Muscle of back (tissue), 11 donors: ENCODE measurements around the gene CIC. TPM values are rescaled to one million over a fixed set of nuclear protein-coding genes. Genes with fewer than 3 reads are reported as not detected.

ENCODE experiments used
- DNase-seq, 3 donors: peaks; one replicate each; pipeline versions ENCODE4 v3.0.0 to v3.0.0-alpha.2; 2013
- polyA plus RNA-seq, 10 donors: library from polyadenylated mRNA; unstranded; fragments of 120-200 nt; gene quantifications; one replicate each; pipeline ENCODE4 v1.2.1, GENCODE V29; 2013; ENCODE audit not compliant: insufficient read length in 10 of 10

Gene CIC
- polyA plus RNA-seq, 10 donors, result 26.8 to 42.2 (median 35.7) TPM

DNA sequence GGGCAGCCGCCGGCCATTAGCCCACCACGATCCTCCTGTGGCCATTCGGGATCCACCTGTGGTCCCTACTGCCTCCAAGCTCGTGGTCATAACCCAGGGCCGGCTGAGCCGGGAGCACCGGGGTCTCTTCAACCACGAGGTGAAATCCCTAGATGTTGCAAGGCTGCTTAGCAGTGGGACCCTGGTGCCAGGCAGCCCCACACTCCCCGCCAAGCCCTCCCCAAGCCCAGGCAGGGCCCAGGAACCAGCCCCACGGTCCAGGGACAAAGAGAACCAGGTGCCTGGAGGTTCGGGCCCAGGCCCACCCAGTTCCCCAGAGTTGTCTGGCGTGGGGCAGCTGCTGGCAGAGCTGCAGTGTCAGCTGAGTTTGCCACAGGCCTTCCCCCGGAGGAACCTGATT lies 40.6 kb downstream of the CIC start:
- DNase-seq, result no peak

DNA sequence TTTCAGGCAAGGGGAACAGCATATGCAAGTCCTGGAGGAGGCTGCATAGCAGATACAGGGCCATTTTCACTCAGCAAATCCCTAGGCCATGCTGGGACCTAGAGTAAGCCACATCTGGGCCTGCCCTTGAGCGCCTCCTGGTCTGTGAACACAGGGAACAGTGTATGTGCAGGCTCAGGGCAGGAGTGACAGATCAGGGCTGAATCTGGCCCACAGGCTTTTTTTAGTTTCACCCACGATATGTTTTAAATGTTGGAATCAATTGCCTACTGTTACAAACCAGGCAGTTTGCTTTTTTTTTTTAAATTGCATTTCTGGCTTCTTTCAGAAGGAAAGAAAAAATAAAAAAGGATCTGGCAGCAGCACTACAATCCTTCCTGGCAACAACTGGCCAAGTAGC lies 42.6 kb downstream of the CIC start:
- no peak for DNase-seq

DNA sequence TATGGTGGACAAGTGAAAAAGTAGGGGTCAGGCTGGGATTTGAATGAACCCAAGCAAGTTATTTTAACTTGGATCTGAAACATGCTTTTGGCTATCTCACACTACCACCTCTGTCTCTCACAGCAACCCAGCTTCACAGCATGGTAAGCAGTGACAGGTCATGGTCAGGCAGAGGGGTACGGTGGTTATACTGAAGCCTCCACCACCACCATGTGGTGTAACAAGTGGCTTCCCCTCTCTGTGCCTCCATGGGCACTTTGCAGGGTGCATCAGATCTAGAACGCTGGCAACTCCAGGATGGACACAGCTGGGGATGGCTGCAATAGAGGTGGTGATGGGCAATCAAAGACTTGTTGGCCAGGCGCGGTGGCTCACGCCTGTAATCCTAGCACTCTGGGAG lies 43.3 kb downstream of the CIC start:
- no peak for DNase-seq

DNA sequence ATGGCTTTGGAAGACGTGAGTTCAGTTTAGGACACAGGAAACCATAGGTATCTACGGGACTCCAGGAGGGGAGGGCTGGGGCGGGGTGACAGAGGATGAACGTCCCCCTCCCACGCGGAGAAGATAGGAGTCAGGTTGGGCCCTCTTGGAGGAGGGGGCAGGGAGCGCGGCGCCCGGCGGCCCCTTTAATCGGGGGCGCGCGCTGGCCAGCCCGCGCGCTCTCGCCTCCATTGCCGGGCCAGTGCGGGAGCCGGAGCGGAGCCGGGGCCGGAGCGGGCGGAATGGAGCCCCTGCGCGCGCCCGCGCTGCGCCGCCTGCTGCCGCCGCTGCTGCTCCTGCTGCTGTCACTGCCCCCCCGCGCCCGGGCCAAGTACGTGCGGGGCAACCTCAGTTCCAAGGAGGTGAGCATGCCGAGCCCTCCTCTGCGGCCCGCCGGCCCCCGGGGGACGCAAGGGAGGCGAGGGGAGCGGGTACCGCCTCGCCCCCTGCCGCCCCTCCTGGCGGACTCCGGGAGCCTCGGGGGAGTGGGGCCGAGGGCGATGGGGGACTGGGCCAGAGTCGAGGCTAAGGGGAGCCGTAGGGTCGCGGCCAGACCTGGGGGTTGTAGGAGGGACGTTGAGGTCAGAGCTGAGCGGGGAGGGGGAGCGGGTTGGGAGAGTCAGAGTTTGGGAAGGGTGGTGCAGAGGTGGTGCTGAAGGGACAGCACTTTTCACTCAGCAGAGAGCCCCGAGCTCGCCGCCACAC lies 44.2 kb downstream of the CIC start, which contains the start of gene TMEM145:
Gene TMEM145 (plus strand): TSS at position 214 of the 744 bp plus-strand sequence. CDS start 68 bp downstream, at position 282.
- peak in 2 of 3 donors; percentile 52 to 78 for DNase-seq

DNA sequence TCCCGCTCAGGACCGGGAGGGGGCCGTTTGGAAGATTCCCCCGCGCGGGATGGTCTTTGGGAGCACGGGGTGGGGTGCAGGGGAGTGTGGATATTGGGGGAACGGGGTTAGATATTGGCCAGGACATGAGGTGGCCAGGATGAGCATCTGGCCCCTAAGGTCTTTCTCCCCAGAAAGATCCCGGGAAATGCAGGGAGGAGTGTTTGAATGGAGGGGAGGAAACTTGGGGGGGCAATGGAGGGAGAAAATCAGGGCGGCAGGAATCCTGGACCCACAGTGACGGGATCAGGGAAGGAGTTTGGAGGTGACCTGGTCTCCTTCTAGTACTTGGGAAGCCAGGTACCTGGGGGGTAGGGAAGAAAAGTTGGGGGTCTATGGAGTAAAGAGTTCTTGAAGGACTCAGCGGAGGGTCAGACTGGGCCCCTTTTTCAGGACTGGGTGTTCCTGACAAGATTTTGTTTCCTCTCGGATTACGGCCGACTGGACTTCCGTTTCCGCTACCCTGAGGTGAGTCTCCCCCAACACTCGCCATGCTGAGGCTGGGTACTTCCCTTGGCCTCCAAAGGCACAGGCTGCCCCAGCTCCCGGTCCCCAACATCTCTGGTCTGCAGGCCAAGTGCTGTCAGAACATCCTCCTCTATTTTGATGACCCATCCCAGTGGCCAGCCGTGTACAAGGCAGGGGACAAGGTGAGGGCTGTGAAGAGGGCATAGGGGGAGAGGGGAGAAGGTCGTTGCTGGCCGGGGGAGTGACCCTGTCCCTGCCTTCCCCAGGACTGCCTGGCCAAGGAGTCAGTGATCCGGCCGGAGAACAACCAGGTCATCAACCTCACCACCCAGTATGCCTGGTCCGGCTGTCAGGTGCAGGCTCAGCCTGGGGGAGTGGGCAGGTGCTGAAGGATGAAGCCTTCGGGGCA lies 45.0 kb downstream of the CIC start:
- no peak for DNase-seq

DNA sequence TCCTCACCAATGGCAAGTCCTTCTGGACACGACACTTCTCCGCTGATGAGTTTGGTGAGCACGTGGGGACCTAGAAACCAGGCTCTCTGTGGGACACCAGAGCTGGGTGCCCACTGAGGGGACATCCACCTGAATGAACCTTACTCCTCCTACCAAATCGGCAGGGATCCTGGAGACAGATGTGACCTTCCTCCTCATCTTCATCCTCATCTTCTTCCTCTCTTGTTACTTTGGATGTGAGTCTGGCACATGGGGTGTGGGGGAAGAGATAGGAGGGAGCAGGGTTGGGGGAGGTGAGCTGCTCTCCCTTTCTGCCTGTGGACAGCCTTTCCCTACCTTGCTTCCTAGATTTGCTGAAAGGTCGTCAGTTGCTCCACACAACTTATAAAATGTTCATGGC lies 46.0 kb downstream of the CIC start:
- DNase-seq, result no peak

DNA sequence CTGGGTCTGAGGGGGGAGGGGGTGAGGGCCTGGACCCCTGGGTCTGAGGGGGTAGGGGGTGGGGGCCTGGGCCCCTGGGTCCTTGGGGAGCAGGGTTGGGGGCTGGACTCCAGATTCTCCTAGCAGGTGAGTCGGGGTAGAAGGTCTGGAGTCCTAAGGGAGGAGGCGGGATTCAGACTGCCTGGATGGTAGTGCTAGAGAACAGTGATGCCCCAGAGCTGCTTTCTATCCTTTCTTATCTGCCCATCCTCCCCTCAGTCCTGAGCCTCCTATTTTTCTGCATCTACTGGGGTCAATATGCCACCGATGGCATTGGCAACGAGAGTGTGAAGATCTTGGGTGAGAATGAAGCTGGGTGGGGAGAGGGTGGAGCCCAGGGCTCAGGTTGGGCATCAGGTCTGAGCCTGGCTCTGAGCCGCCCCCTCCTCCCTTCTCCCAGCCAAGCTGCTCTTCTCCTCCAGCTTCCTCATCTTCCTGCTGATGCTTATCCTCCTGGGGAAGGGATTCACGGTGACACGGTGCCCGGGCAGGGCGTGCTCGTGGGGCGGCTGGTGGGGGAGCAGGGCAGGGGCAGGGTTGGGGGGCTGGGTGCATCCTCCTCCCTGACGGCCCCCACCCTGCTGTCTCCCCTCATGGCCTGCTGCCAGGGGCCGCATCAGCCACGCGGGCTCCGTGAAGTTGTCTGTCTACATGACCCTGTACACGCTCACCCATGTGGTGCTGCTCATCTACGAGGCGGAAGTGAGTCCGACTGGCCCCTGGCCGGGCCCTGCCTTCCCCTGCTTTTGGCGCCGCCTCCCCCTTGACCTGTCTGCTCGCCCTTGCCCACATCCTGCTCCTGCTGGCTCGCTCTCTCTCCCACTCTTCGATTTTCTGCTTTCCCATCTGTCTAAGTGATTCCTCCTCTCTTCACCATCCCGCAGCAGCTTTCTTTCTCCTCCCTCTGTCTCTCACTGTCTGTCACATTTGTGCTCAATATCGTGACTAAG lies 47.5 kb downstream of the CIC start:
- no peak for DNase-seq

DNA sequence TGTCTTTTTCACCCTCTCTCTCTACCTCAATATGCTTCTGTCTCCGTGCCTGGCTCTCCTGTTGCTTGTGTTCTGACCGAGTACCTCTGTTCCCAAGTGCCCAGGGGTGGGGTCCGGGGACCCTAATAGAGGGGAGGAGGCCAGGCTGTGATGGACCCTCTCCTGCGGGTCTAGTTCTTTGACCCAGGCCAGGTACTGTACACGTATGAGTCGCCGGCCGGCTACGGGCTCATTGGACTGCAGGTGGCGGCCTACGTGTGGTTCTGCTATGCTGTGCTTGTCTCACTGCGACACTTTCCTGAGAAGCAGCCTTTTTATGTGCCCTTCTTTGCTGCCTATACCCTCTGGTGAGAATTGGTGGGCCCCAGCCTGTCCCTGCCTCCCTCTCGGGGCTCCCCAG lies 48.5 kb downstream of the CIC start:
- no peak for DNase-seq

DNA sequence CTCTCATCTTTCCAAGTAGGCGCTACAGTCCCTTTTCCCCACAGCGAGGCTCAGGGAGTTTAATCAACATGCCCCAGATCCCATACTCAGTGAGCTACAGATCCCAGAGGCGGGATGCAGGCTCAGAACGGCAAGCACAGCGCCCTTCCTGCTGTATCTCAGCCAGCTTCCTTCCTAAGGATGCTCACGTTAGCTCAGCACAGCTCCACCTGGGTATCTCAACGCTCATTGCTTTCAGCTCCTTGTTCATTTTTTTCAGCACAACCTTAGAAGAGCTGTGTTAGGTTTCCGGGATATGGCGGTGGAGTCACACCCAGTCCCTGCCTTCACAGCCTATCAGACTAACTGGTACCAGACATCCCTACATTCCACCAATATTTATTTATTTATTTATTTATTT lies 53.3 kb downstream of the CIC start:
- no peak for DNase-seq

DNA sequence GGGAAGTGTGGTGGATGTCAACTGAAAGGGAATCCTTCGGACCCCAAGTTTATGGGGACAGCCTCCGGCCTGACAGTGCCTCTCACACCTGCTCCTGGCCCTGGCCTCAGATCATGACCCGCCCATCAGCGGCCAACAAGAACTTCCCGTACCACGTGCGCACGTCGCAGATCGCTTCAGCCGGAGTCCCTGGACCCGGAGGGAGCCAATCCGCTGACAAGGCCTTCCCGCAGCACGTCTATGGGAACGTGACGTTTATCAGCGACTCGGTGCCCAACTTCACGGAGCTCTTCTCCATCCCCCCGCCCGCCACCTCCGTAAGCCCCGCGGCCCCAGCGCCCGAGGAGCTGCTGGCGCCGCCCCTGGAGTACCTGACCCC lies 54.4 kb downstream of the CIC start:
- DNase-seq, result no peak

DNA sequence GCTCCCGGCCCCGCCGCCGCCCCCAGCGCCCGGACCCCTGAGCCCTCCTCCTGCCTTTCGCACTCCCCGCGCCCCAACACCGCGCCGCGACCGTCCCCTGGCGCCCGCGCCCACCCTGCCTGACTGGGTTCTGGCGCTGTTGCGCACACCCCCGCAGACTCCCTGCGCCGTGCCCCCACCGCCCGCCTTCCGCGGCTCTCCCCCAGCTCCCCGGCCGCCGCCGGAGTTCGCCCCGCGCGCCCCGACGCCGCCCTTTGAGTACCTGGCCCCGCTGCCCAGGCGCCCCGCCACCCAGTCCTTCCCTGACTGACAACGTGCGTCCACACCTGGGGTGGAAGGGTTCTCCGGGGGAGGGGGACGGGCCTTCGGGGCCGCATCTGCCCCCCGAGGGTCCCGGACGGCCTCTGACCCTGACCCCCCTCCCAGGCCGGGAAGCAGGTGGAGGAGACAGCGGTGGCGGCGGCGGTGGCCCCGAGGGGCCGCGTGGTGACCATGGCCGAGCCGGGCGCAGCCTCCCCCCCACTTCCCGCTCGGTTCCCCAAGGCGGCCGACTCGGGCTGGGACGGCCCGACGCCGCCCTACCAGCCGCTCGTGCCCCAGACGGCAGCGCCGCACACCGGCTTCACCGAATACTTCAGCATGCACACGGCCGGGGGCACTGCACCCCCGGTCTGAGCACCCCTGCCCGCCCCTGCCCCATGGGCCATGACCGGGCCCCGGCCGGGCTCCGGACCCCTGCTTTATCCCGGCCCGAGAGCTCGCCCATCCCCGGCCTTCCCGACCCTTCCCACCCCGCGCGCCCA lies 55.0 kb downstream of the CIC start:
- no peak for DNase-seq

DNA sequence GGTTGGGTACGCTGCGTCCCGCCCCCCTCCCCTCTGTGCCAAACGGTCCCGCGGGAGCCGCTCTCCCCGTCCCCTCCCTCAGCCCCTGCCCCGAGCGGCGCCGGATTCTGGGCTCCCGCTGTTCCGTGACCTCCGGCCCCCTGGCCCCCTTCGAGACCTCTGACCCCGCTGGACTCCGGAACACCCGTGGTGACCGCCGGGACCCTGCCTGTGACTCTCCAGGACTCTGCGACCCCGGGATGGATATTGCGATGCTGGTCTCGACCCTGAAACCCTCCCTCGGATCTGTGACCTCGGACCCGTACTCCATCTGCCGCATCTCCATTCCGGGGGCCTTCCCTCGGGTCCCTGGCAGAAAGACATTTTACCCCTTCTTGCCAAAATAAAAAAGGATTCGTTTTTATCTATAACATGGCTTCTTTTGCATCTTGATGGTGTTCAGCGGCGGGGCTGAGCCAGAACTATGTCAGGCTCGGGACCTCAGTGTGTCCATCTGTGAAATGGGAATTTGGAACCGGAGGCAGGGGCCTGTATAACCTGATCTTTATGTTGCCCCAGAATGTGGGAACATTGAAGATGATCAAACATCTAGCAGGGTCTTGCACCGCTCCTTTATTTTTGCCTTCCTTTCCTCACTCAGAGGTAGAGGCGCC lies 55.7 kb downstream of the CIC start:
- DNase-seq, result no peak

DNA sequence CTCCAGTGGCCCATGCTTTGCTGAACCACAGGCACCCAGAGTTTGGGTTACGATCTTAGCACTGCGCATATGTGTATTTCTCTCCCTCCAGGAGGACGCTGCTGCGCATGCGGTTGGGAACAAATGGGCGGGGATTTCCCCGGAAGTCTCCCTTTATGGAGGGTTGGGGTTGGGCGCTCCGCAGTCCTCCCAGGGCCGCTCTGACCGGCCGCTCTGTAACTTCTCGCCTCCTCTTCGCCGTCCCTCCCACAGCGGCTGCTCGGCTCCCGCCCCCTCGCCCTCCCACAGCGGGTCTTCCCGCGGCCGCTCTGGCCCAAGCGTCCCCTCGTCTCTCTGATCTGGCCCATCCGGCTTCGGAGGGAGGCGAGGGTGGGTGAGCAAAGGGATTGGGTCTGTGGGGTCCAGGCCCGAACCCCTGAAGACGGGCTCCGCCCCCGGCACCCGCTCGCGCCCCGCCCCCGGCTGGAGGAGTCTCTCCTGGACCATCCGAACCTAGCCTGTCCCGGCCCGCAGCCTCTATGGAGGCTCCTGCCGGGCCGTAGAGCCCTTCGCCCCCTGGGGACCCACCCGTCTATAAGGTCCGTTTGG lies 56.4 kb downstream of the CIC start, which contains the start of gene MEGF8:
Gene MEGF8 (plus strand): TSS at position 328 of the 588 bp plus-strand sequence. CDS start 609 bp downstream, outside the sequence.
- peak; percentile 99 for DNase-seq

DNA sequence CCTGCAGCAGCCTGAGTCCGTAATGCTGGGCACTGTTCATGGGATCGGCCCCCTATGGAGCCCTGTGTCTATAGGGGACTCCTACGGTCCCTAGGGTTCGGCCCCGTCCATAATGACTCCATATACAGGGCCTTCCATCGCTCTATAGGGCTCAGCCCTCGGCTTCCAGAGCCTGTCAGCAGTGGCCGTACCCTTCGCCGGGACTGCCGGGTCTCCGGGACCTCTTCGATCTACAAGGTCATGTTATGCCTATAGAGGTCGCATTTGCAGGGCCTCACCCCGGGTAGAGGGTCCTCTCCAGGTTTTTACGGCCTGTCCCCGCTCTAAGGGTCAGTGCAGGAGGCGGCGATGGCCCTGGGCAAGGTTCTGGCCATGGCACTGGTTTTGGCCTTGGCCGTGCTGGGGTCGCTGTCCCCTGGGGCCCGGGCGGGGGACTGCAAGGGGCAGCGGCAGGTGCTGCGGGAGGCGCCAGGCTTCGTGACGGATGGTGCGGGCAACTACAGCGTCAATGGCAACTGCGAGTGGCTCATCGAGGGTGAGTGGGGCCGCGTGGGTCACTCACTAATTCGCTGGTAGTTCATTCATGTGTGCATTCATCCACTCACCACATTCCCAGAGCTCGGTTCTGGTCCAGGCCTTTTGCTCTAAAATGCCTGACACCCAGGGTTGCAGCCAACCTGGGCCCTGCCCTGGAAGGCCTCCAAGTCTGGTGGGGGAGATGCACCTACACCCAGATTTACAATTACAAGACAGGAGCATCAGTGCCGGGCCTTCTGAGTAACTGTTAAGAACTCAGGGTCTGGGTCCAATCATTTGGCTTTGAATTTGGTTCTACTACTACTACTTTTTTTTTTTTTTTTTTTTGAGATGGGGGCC lies 57.1 kb downstream of the CIC start:
- DNase-seq, result peak in 1 of 3 donors; percentile 6

DNA sequence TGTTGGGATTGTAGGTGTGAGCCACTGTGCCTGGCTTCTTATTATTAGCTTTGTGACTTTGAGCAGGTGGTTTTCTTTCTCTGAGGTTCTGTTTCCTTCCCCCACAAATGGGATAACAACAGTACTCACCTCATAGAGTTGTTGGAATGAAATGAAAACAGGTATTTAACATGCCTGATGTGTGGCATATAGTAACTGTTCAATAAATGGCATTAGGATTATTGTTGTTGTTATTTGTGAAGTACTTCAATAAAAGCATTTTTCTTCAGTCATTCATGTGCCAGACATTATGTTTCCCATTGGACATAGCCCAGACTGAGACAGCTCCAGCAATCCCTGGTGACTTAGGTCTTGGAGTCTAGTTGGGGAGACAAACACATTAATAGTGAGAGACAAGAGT lies 57.9 kb downstream of the CIC start:
- no peak for DNase-seq

DNA sequence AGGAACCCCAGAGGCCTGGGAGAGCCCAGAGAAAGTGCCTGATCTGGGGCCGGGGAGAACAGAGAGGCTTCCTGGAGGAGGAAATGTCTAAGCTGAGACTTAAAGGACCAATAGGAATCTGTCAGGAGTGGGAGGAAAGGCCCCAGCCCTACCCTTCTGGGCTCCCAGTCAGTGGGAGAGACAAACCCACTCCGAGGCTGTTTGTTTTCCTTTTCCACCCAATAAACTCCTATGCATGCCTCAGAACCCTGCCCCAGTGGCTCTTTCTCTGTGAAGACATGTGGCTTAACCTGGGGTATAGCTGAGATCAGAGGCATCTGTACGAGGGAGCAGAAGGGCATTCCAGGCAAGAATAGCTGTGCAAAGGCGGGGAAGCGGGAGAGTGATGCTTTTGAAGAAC lies 58.3 kb downstream of the CIC start:
- no peak for DNase-seq

DNA sequence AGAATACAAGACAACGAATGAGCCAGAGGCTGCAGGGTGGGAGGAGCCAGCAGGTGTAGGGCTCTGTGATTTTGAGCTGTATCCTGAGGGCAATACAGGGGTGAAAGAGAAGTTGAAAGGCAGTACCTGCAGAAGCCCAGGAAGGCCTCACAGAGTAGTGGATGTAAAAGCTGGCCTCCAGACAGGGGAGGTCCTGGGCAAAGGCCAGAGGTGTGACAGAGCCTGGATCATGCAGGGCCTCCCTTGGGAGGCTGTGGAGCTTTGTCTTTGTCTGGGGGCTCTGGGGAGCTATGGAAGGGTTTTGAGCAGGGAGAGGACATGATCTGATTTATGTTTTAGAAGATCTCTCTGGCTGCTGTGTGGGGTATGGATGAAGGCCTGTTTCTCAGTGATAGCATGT lies 59.1 kb downstream of the CIC start:
- DNase-seq, result no peak

DNA sequence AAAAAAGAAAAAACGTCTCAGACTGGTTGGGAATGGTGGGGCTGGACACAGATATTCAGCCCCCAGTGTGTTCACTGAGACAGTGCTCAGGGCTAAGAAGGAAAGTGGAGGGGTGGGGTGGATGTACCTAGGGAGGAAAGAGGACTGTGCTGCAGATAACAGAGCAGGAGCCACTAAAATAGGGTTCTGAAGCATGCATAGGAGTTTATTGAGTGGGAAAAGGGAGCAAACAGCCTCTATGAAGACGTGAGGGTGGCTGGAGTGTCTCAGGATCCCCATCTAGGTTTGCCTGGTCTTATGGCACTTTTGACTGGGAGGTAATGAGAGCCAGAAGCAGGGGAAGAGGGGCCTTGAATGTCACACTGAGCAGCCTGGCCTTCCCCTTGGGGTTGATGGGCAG lies 59.8 kb downstream of the CIC start:
- no peak for DNase-seq

DNA sequence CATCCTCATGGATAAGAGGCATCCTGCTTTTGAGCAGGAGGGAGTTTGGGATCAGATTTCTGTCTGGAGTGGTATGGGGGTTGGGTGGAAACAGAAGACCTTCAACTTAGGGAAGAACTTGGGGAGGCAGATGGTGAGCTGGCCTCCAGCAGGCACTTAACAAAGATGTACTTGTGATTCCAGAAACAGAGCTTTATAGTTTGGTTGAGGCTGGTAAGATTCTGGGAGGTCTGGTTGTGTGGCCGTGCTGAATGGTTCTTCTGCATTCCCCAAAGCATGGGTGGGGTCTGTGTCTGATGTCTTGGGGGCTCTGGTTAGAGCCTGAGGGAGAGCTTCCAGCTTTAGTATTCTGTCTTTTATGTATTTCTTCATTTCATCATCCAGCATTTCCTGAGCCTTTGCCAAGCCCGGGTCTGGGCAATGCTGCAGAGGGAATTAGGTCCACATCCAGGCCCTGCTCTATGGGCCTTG lies 61.2 kb downstream of the CIC start:
- DNase-seq, result no peak
